ENCODE results near the gene STARD5. TPM values are rescaled to one million over a fixed set of nuclear protein-coding genes. Genes with fewer than 3 reads are reported as not detected.

STARD5 gene
- total and polyA plus RNA-seq, 8 donors = 1.1 to 4.0 (median 2.1) TPM

DNA sequence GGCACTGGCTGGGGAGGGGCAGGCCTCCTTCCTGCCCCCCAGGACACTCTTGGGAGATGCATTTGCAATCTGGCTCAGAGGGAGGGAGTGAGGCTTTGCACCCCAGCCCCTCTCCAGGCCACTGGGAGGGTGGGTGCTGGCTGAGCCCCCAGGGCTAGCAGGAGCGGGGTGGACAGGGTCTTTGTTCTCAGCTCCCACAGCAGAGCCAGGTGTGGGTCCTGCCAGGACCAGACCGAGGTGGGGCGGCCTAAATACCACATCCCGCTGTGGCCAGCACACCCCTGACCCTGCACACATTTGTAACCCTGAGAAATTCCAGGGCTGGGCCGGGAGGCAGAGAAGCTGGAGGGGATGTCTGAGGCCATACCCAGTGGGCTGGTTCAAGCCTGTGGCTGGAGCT, 41.0 kb downstream of the STARD5 start:
- DNase-seq (peak in 2 of 6 donors; percentile 9 to 37), FAIRE-seq (no peak), ATAC-seq (no peak)
- Histone ChIP-seq H3K9me3 (no peaks in the 10 kb centered on the region), H3K4me1 (no peaks in the 10 kb centered on the region), H3K27ac (no peak overlapping the region), H3K36me3 (no peaks in the 10 kb centered on the region), H3K27me3 (no peaks in the 10 kb centered on the region), H3K4me3 (no peak overlapping the region)
- WGBS, 2 donors = 85 to 91% methylated on average over 5 of the region's 5 CpGs
- no peak for TF ChIP-seq CTCF (IDR thresholded peaks at IDR 0.05)
- intact Hi-C loops (cut with DNase I) = loop anchor here in 2 of 3 donors (5.0 to 10.0 kb wide), 2 partner anchors 114 to 122 kb away; no protein-coding TSS in a partner anchor

DNA sequence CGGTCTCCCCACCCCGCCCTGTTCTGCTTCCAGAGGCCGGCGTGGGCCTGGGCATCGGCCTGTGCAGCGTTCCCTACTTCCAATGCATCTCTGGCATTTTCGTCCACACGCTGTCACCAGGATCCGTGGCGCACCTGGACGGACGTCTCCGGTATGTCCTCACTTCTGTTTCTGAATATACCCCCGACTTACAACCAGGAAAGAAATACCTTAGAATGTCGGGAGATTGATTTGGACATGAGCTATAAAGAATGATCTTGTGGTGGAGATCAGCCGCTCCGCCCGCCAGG, 41.4 kb downstream of the STARD5 start:
- DNase-seq (no peak), ATAC-seq (no peak), FAIRE-seq (no peak)
- intact Hi-C loops (cut with DNase I) = loop anchor here in 2 of 3 donors (5.0 to 10.0 kb wide), 2 partner anchors 115 to 122 kb away; no protein-coding TSS in a partner anchor
- Histone ChIP-seq H3K4me3 (no peak overlapping the region), H3K36me3 (no peaks in the 10 kb centered on the region), H3K27me3 (no peaks in the 10 kb centered on the region), H3K4me1 (no peaks in the 10 kb centered on the region), H3K27ac (no peak overlapping the region), H3K9me3 (no peaks in the 10 kb centered on the region)
- TF ChIP-seq CTCF (IDR thresholded peaks at IDR 0.05) = no peak
- WGBS, 2 donors = 92 to 93% methylated on average over 18 of the region's 18 CpGs

GRCh38 chr15:81281766-81282605, 42.0 kb downstream of the STARD5 start:
- DNase-seq (peak in 1 of 6 donors; percentile 6), FAIRE-seq (no peak), ATAC-seq (no peak)
- no peaks in the 10 kb centered on the region for H3K4me1 ChIP-seq
- no peak overlapping the region for H3K27ac ChIP-seq
- intact Hi-C loops (cut with DNase I) = loop anchor here in 2 of 3 donors (5.0 to 10.0 kb wide), 2 partner anchors 115 to 123 kb away; no protein-coding TSS in a partner anchor
- H3K36me3 ChIP-seq = no peaks in the 10 kb centered on the region
- no peak for TF ChIP-seq CTCF (IDR thresholded peaks at IDR 0.05)
- 85 to 91% methylated on average over 12 of the region's 12 CpGs for WGBS, 2 donors
- no peaks in the 10 kb centered on the region for H3K9me3 ChIP-seq
- H3K27me3 ChIP-seq = no peaks in the 10 kb centered on the region
- no peak overlapping the region for H3K4me3 ChIP-seq

DNA sequence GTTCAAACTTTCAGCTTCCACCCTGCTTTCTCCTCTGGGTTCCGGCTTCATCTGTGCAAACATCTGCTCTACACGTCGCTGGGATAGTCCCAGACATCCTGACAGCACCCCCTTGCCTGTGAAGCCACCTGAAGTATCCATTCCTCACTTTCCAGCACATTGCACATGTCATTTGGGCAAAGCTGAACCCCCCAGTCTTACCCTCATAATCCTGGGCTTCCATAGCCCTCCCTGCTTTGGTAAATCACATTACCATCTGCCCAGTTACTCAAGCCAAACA, 42.5 kb downstream of the STARD5 start:
- WGBS, 2 donors = 86 to 94% methylated on average over 3 of the region's 3 CpGs
- intact Hi-C loops (cut with DNase I) = loop anchor here in 2 of 3 donors (5.0 to 10.0 kb wide), 2 partner anchors 116 to 123 kb away; no protein-coding TSS in a partner anchor
- Histone ChIP-seq H3K9me3 (no peaks in the 10 kb centered on the region), H3K27ac (no peak overlapping the region), H3K36me3 (no peaks in the 10 kb centered on the region), H3K4me1 (no peaks in the 10 kb centered on the region), H3K4me3 (no peak overlapping the region), H3K27me3 (no peaks in the 10 kb centered on the region)
- ATAC-seq (no peak), DNase-seq (no peak), FAIRE-seq (no peak)
- TF ChIP-seq CTCF (IDR thresholded peaks at IDR 0.05) = no peak
